Measurements from ENCODE around the gene NTRK2. TPM values are rescaled to one million over a fixed set of nuclear protein-coding genes. Genes with fewer than 3 reads are reported as not detected.

NTRK2 gene
- total RNA-seq, 1 donor from 2014 or later = 4.6 TPM

- Histone ChIP-seq H4K20me1 (ENCODE audit: insufficient read depth, low read length) (no peaks in the 10 kb centered on the region), H3K4me3 (ENCODE audit: insufficient read depth, low read depth, low read length) (no peak overlapping the region), H3K27ac (ENCODE audit: low read depth, low read length) (no peak overlapping the region), H3K27me3 (ENCODE audit: insufficient read depth, low read length) (no peaks in the 10 kb centered on the region), H3K4me1 (ENCODE audit: insufficient read depth, low read length) (no peaks in the 10 kb centered on the region), H2AFZ (ENCODE audit: low read depth, low read length) (no peak overlapping the region), H3K36me3 (ENCODE audit: insufficient read depth, low read length) (no peaks in the 10 kb centered on the region), H3K4me2 (ENCODE audit: low read length) (no peak overlapping the region), H3K9ac (ENCODE audit: low read length) (no peak overlapping the region), H3K79me2 (ENCODE audit: insufficient read depth, low read length) (no peaks in the 10 kb centered on the region), H3K9me3 (ENCODE audit: insufficient read depth, low read depth, low read length) (no peaks in the 10 kb centered on the region)
- TF ChIP-seq CTCF (IDR thresholded peaks at IDR 0.05; ENCODE audit: insufficient read depth, low read depth, low read length) (no peak), EZH2 (IDR thresholded peaks at IDR 0.05; ENCODE audit: insufficient read depth, low read length) (no peak)
- no peak for FAIRE-seq
- Mint-ChIP-seq H3K4me1 (ENCODE audit: low read depth, unreplicated experiment) (peaks cover 9% of the 10 kb centered on the region), H3K9me3 (ENCODE audit: unreplicated experiment) (no peaks in the 10 kb centered on the region), H3K27me3 (ENCODE audit: low read depth, unreplicated experiment) (peaks cover 2% of the 10 kb centered on the region), H3K4me3 (ENCODE audit: unreplicated experiment) (no peak overlapping the region), H3K36me3 (ENCODE audit: low read depth, unreplicated experiment) (no peaks in the 10 kb centered on the region), H3K27ac (ENCODE audit: unreplicated experiment) (no peak overlapping the region)
- DNase-seq (ENCODE audit: low read depth) = no peak
Observed at GRCh38 chr9:84701801-84702200, 32.3 kb downstream of the NTRK2 start.

- no peak overlapping the region for H3K9ac ChIP-seq (ENCODE audit: low read length)
- H3K9me3 ChIP-seq (ENCODE audit: insufficient read depth, low read depth, low read length) = no peaks in the 10 kb centered on the region
- H3K36me3 ChIP-seq (ENCODE audit: insufficient read depth, low read length) = no peaks in the 10 kb centered on the region
- Mint-ChIP-seq H3K27me3 (ENCODE audit: low read depth, unreplicated experiment) (no peaks in the 10 kb centered on the region), H3K27ac (ENCODE audit: unreplicated experiment) (no peak overlapping the region), H3K36me3 (ENCODE audit: low read depth, unreplicated experiment) (no peaks in the 10 kb centered on the region), H3K4me3 (ENCODE audit: unreplicated experiment) (no peak overlapping the region), H3K9me3 (ENCODE audit: unreplicated experiment) (no peaks in the 10 kb centered on the region), H3K4me1 (ENCODE audit: low read depth, unreplicated experiment) (peaks cover 9% of the 10 kb centered on the region)
- TF ChIP-seq CTCF (IDR thresholded peaks at IDR 0.05; ENCODE audit: insufficient read depth, low read depth, low read length) (no peak), EZH2 (IDR thresholded peaks at IDR 0.05; ENCODE audit: insufficient read depth, low read length) (no peak)
- no peak overlapping the region for H2AFZ ChIP-seq (ENCODE audit: low read depth, low read length)
- no peak overlapping the region for H3K4me3 ChIP-seq (ENCODE audit: insufficient read depth, low read depth, low read length)
- no peak overlapping the region for H3K4me2 ChIP-seq (ENCODE audit: low read length)
- H4K20me1 ChIP-seq (ENCODE audit: insufficient read depth, low read length) = no peaks in the 10 kb centered on the region
- DNase-seq (ENCODE audit: low read depth) (no peak), FAIRE-seq (no peak)
- no peaks in the 10 kb centered on the region for H3K4me1 ChIP-seq (ENCODE audit: insufficient read depth, low read length)
- no peaks in the 10 kb centered on the region for H3K27me3 ChIP-seq (ENCODE audit: insufficient read depth, low read length)
- H3K27ac ChIP-seq (ENCODE audit: low read depth, low read length) = no peak overlapping the region
- no peaks in the 10 kb centered on the region for H3K79me2 ChIP-seq (ENCODE audit: insufficient read depth, low read length)
Observed at GRCh38 chr9:84702471-84702870, 32.9 kb downstream of the NTRK2 start.

GRCh38 chr9:84703793-84704192 is 34.3 kb downstream of the NTRK2 start:
- Histone ChIP-seq H3K79me2 (ENCODE audit: insufficient read depth, low read length) (no peaks in the 10 kb centered on the region), H3K9me3 (ENCODE audit: insufficient read depth, low read depth, low read length) (no peaks in the 10 kb centered on the region), H3K27ac (ENCODE audit: low read depth, low read length) (no peak overlapping the region), H3K4me3 (ENCODE audit: insufficient read depth, low read depth, low read length) (no peak overlapping the region), H2AFZ (ENCODE audit: low read depth, low read length) (no peak overlapping the region), H3K4me2 (ENCODE audit: low read length) (no peak overlapping the region), H3K9ac (ENCODE audit: low read length) (no peak overlapping the region), H3K27me3 (ENCODE audit: insufficient read depth, low read length) (no peaks in the 10 kb centered on the region), H3K36me3 (ENCODE audit: insufficient read depth, low read length) (no peaks in the 10 kb centered on the region), H4K20me1 (ENCODE audit: insufficient read depth, low read length) (no peaks in the 10 kb centered on the region), H3K4me1 (ENCODE audit: insufficient read depth, low read length) (no peaks in the 10 kb centered on the region)
- FAIRE-seq (no peak), DNase-seq (ENCODE audit: low read depth) (peak; percentile 78)
- Mint-ChIP-seq H3K36me3 (ENCODE audit: low read depth, unreplicated experiment) (no peaks in the 10 kb centered on the region), H3K27ac (ENCODE audit: unreplicated experiment) (no peak overlapping the region), H3K9me3 (ENCODE audit: unreplicated experiment) (no peaks in the 10 kb centered on the region), H3K27me3 (ENCODE audit: low read depth, unreplicated experiment) (no peaks in the 10 kb centered on the region), H3K4me3 (ENCODE audit: unreplicated experiment) (no peak overlapping the region), H3K4me1 (ENCODE audit: low read depth, unreplicated experiment) (peaks cover 12% of the 10 kb centered on the region)
- TF ChIP-seq CTCF (IDR thresholded peaks at IDR 0.05; ENCODE audit: insufficient read depth, low read depth, low read length) (no peak), EZH2 (IDR thresholded peaks at IDR 0.05; ENCODE audit: insufficient read depth, low read length) (no peak)
